Spleen (tissue), 11 donors: ENCODE data around the gene RSF1. TPM values are rescaled to one million over a fixed set of nuclear protein-coding genes. Genes with fewer than 3 reads are reported as not detected.

Experiments
- DNase-seq: peaks from one replicate; pipeline ENCODE4 v3.0.0-alpha.2; 2020
- H3K27ac ChIP-seq, 8 donors: fragments of 200-600 bp; sonication (generic) in 7 of 8; 1 replicate in 4 of 8; 2 replicates in 4 of 8; pipeline versions ENCODE4 v1.5.0 to v1.8.0; 2016 to 2021; ENCODE audit warnings: inconsistent platforms in 4 of 8, mild to moderate bottlenecking in 4 of 8, moderate library complexity in 1 of 8
- H3K27me3 ChIP-seq, 7 donors: fragments of 200-600 bp; sonication (generic) in 6 of 7; replicated peaks in 1 of 7; 1 replicate in 4 of 7; 2 replicates in 3 of 7; pipeline versions ENCODE4 v1.5.0 to v1.8.0; 2016 to 2021; ENCODE audit warnings: inconsistent platforms in 3 of 7, mild to moderate bottlenecking in 1 of 7
- H3K36me3 ChIP-seq, 6 donors: fragments of 200-600 bp; sonication (generic) in 5 of 6; 1 replicate in 4 of 6; 2 replicates in 2 of 6; pipeline versions ENCODE4 v1.5.0 to v1.8.0; 2016 to 2021; ENCODE audit warnings: inconsistent platforms in 2 of 6
- H3K4me1 ChIP-seq, 6 donors: fragments of 200-600 bp; sonication (generic) in 5 of 6; 1 replicate in 3 of 6; 2 replicates in 3 of 6; pipeline versions ENCODE4 v1.5.0 to v1.8.0; 2016 to 2021; ENCODE audit warnings: inconsistent platforms in 3 of 6
- H3K4me3 ChIP-seq, 8 donors: fragments of 200-600 bp; sonication (generic) in 7 of 8; 1 replicate in 4 of 8; 2 replicates in 4 of 8; pipeline versions ENCODE4 v1.5.0 to v1.8.0; 2016 to 2021; ENCODE audit warnings: inconsistent platforms in 4 of 8, mild to moderate bottlenecking in 4 of 8, moderate library complexity in 2 of 8
- H3K9me3 ChIP-seq, 8 donors: fragments of 200-600 bp; sonication (generic) in 7 of 8; 1 replicate in 4 of 8; 2 replicates in 4 of 8; pipeline versions ENCODE4 v1.5.0 to v1.8.0; 2016 to 2021; ENCODE audit warnings: inconsistent platforms in 4 of 8
- POLR2A ChIP-seq, 3 donors: fragments of 450-650 bp; IDR thresholded peaks; one replicate each; pipeline ENCODE4 v1.5.1; 2017; ENCODE audit warnings: antibody characterized with exemption in 3 of 3, mild to moderate bottlenecking in 1 of 3
- POLR2AphosphoS5 ChIP-seq, 3 donors: sonication (generic); formaldehyde crosslinking; IDR thresholded peaks; one replicate each; pipeline ENCODE4 v1.5.1; 2017; ENCODE audit warnings: antibody characterized with exemption in 3 of 3
- WGBS, 5 donors: extraction: QIAGEN DNeasy Blood & Tissue Kit in 3 of 5; methylation state at CpG; one replicate each; pipeline versions ENCODE4 v1.1.5 to v1.1.7; 2013 to 2018; 5-methylcytosine and 5-hydroxymethylcytosine counted together
- intact Hi-C: fragments of 100-400 bp; cut with DNase I; formaldehyde crosslinking; loops from one replicate; pipeline ENCODE4 v1.15.0; 2023; ENCODE audit warnings: low total_unique reads
- polyA plus RNA-seq, 3 donors: library from polyadenylated mRNA; stranded (reverse); fragments of 200-250 nt; gene quantifications; one replicate each; pipeline ENCODE4 v1.2.1, GENCODE V29; 2013
- total RNA-seq, 7 donors: library from RNA; depleted of rRNA in 3 of 7; stranded (reverse); fragments of >200 nt in 3 of 7; fragmentation: NEBNext Ultra II Directional in 4 of 7; extraction: Animal tissue kit (Norgen Biotek cat#: 25700) in 4 of 7; gene quantifications; one replicate each; pipeline versions ENCODE4 v1.1.0 to v1.2.1, GENCODE V29; 2016 to 2021
- TF ChIP-seq, protein P1 (sequence below), 11 experiments: fragments of 200-600 bp in 7 of 11; fragments of 450-650 bp in 4 of 11; sonication (generic) in 4 of 11; IDR thresholded peaks in 8 of 11; conservative IDR thresholded peaks in 3 of 11; 1 replicate in 7 of 11; 2 replicates in 4 of 11; pipeline versions ENCODE4 v1.4.0 to v1.8.0; 2016 to 2021; ENCODE audit warnings: antibody characterized with exemption in 11 of 11, inconsistent platforms in 4 of 11, mild to moderate bottlenecking in 1 of 11
- donor health status: healthy with polysubstance abuse.
- donor health status: DM: no; HTN: no; CAD: no; lungs with moderate emphysema.
- donor health status: DM: no; HTN: no; CAD: no.
- donor health status: Bipolar disorder and iron deficiency.
- donor health status: healthy.
- donor health status: DM: no; HTN: no; CAD: no.
- donor health status: DM: yes; HTN: yes; CAD: no.

The RSF1 gene
- total and polyA plus RNA-seq, 10 donors: 6.1 to 82.1 (median 65.0) TPM

DNA sequence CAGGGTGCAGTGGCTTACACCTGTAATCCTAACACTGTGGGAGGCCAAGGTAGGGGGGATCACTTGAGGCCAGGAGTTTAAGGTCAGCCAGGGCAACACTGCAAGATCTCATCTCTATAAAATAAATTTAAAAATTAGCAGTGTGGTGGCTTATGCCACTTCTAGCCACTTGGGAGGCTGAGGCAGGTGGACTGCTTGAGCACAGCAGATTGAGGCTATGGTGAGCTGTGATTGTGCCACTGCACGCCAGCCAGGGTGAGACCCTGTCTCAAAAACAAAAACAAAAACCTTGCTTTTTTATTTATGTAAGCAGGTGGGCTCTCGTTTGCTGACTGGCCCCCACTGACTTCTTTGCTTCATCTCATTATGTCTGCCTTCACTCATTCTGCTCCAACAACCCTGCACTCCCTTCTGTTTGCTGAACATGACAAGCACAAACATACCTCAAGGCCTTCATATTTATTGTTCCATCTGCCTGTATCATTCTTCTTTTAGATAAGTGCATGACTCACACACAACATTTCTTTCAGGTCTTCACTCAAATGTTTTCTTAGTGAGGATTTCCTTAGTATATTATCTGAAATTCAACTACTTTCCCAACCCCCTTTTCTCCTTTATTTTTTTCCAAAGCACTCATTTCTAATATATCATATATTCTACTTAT, 150.5 kb downstream of the RSF1 start:
- TF ChIP-seq POLR2A (IDR thresholded peaks at IDR 0.05): no peak
- no peak for TF ChIP-seq POLR2AphosphoS5 (IDR thresholded peaks at IDR 0.05)
- TF ChIP-seq, protein P1, sequence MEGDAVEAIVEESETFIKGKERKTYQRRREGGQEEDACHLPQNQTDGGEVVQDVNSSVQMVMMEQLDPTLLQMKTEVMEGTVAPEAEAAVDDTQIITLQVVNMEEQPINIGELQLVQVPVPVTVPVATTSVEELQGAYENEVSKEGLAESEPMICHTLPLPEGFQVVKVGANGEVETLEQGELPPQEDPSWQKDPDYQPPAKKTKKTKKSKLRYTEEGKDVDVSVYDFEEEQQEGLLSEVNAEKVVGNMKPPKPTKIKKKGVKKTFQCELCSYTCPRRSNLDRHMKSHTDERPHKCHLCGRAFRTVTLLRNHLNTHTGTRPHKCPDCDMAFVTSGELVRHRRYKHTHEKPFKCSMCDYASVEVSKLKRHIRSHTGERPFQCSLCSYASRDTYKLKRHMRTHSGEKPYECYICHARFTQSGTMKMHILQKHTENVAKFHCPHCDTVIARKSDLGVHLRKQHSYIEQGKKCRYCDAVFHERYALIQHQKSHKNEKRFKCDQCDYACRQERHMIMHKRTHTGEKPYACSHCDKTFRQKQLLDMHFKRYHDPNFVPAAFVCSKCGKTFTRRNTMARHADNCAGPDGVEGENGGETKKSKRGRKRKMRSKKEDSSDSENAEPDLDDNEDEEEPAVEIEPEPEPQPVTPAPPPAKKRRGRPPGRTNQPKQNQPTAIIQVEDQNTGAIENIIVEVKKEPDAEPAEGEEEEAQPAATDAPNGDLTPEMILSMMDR (IDR thresholded peaks at IDR 0.05 in 8 of 11, conservative IDR thresholded peaks at IDR 0.05 in 3 of 11): no peak
- no peak overlapping the region for H3K27ac ChIP-seq
- no peak for DNase-seq
- 92 to 100% (median 98%) methylated on average over 2 of the region's 2 CpGs for WGBS, 5 donors
- peaks cover 3 to 100% (median 81%) of the 10 kb centered on the region in 6 donors for H3K36me3 ChIP-seq
- no peaks in the 10 kb centered on the region for H3K9me3 ChIP-seq
- peaks cover 0 to 5% (median 0%) of the 10 kb centered on the region in 6 donors for H3K4me1 ChIP-seq
- intact Hi-C loops: no loop called here
- no peaks in the 10 kb centered on the region for H3K27me3 ChIP-seq
- no peak overlapping the region for H3K4me3 ChIP-seq

DNA sequence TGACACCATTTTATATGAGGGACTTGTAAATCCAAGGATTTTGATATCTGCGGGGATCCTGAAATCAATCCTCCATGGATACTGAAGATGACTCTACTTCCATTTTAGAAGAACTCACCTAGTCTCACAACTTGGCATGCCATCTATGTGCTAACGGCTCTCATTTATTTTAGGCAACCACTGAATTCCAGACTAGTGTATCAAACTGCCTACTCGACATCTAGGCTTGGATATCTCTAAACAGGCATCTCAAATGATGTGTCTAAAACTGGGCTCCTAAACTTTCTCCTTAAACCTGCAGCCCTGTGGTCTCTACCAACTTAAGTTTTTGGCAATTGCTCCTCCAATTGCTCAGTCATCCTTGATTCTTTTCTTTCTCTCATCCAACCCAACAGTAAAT, 151.8 kb downstream of the RSF1 start:
- H3K4me3 ChIP-seq: no peak overlapping the region
- H3K27ac ChIP-seq: no peak overlapping the region
- peaks cover 0 to 98% (median 71%) of the 10 kb centered on the region in 6 donors for H3K36me3 ChIP-seq
- DNase-seq: no peak
- peaks cover 0 to 9% (median 0%) of the 10 kb centered on the region in 6 donors for H3K4me1 ChIP-seq
- TF ChIP-seq, protein P1 (IDR thresholded peaks at IDR 0.05 in 8 of 11, conservative IDR thresholded peaks at IDR 0.05 in 3 of 11): no peak
- intact Hi-C loops: no loop called here
- 95 to 97% (median 96%) methylated on average over 3 of the region's 3 CpGs for WGBS, 5 donors
- H3K27me3 ChIP-seq: no peaks in the 10 kb centered on the region
- H3K9me3 ChIP-seq: no peaks in the 10 kb centered on the region

DNA sequence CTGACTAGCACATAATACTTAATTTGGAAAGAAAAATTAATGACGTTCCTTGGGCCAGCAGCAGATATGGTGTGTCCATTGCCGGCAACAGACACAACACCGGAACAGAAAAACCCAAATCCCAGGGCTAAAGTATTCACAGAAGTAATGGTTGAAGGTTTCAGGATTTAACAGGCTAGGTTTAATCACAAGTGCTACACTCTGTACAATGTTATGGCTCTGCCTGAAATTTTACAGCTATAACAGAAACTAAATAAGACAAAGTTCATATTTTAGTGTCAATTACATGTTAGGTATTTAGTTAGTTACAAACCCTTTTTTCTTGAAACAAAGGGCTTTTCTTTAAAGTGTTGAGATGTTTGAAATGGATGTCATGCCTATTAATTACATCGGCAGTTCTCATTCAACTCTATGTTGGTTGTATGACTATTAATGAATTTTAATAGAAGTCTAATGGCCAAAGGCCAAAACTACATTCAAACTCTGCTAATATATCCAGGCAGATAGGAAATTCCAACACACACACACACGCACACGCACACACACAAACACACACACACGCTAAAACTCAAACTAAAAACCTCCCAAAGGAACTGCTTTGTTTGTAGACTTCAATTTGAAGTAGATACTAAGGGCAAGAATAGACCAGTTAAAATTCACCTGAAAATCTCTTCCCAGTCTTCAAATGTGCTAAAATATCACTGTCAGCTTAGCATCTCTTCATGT, 155.1 kb downstream of the RSF1 start:
- intact Hi-C loops: no loop called here
- H3K9me3 ChIP-seq: no peaks in the 10 kb centered on the region
- H3K27ac ChIP-seq: peak overlapping the region in 4 of 8 donors; percentile 4 to 35 (median 25)
- DNase-seq: no peak
- TF ChIP-seq POLR2AphosphoS5 (IDR thresholded peaks at IDR 0.05) (no peak), POLR2A (IDR thresholded peaks at IDR 0.05) (no peak)
- TF ChIP-seq, protein P1 (IDR thresholded peaks at IDR 0.05 in 8 of 11, conservative IDR thresholded peaks at IDR 0.05 in 3 of 11): no peak
- peaks cover 0 to 65% (median 42%) of the 10 kb centered on the region in 6 donors for H3K36me3 ChIP-seq
- H3K27me3 ChIP-seq: no peaks in the 10 kb centered on the region
- no peak overlapping the region for H3K4me3 ChIP-seq
- WGBS, 5 donors: 83 to 95% (median 86%) methylated on average over 7 of the region's 7 CpGs
- H3K4me1 ChIP-seq: peaks cover 0 to 22% (median 10%) of the 10 kb centered on the region in 6 donors

DNA sequence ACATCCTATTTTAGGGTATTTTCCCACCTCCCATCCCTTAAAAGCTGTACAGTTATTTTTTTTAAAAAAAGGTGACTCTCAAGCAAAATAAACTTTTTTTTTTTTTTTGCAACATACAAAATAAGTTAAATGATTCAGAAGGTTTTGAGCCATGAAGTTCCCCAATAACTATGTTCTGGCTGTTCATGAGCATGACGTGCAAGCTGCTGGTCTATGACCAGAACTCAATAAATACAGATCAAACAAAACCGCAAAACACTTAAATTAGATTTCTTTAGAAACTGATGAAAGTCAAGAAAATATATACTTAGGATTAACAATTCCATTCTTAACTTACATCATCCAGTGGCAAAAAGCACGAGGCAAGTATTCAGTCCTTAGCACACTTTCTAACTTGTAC, 158.9 kb downstream of the RSF1 start:
- no peaks in the 10 kb centered on the region for H3K9me3 ChIP-seq
- no peak for DNase-seq
- H3K27me3 ChIP-seq: no peaks in the 10 kb centered on the region
- H3K36me3 ChIP-seq: peaks cover 0 to 28% (median 10%) of the 10 kb centered on the region in 6 donors
- peak overlapping the region in 3 of 8 donors; percentile 20 to 41 (median 29) for H3K27ac ChIP-seq
- H3K4me1 ChIP-seq: peaks cover 0 to 31% (median 13%) of the 10 kb centered on the region in 6 donors
- intact Hi-C loops: no loop called here
- TF ChIP-seq POLR2A (IDR thresholded peaks at IDR 0.05): no peak
- no peak for TF ChIP-seq POLR2AphosphoS5 (IDR thresholded peaks at IDR 0.05)
- TF ChIP-seq, protein P1 (IDR thresholded peaks at IDR 0.05 in 8 of 11, conservative IDR thresholded peaks at IDR 0.05 in 3 of 11): no peak
- 86 to 94% (median 89%) methylated on average over 3 of the region's 3 CpGs for WGBS, 5 donors
- no peak overlapping the region for H3K4me3 ChIP-seq
